ENCODE measurements around the gene WDR93.

Gene WDR93

GRCh38 chr15:89690276-89691218, at the start of gene WDR93, which contains the start of gene PEX11A:
Gene WDR93 (plus strand): TSS chr15:89690811. CDS start chr15:89701747, 10,936 bp downstream.
Gene PEX11A (minus strand): TSS chr15:89690754. CDS start chr15:89690632, 122 bp downstream.
- DNase-seq = peak; percentile 36

- no peak for DNase-seq
These were observed 49.6 kb upstream of the WDR93 start for GRCh38 chr15:89641053-89641452.

- DNase-seq = no peak
These were observed 48.5 kb upstream of the WDR93 start for GRCh38 chr15:89642106-89642505.

- no peak for DNase-seq
These were observed 44.9 kb upstream of the WDR93 start for GRCh38 chr15:89645680-89646079.

- DNase-seq = no peak
These were observed 44.0 kb upstream of the WDR93 start for GRCh38 chr15:89646416-89647141.

- no peak for DNase-seq
These were observed 43.3 kb upstream of the WDR93 start for GRCh38 chr15:89647191-89647851.

GRCh38 chr15:89648106-89649012, 42.3 kb upstream of the WDR93 start:
- DNase-seq = no peak

- DNase-seq = no peak
These were observed 41.5 kb upstream of the WDR93 start for GRCh38 chr15:89649013-89649625.

GRCh38 chr15:89649716-89650115, 40.9 kb upstream of the WDR93 start:
- DNase-seq = no peak

GRCh38 chr15:89652131-89652530, 38.5 kb upstream of the WDR93 start:
- DNase-seq = no peak

- no peak for DNase-seq
These were observed 37.9 kb upstream of the WDR93 start for GRCh38 chr15:89652666-89653065.

GRCh38 chr15:89653578-89653977, 37.0 kb upstream of the WDR93 start:
- no peak for DNase-seq

- no peak for DNase-seq
These were observed 36.3 kb upstream of the WDR93 start for GRCh38 chr15:89654301-89654761.

- no peak for DNase-seq
These were observed 35.5 kb upstream of the WDR93 start, which contains the start of gene KIF7 for GRCh38 chr15:89654847-89655805. Gene KIF7 (minus strand): TSS chr15:89655467. CDS start chr15:89652930, 2,537 bp downstream.

- no peak for DNase-seq
These were observed 34.3 kb upstream of the WDR93 start for GRCh38 chr15:89656116-89656815.

- DNase-seq = no peak
These were observed 32.9 kb upstream of the WDR93 start for GRCh38 chr15:89657686-89658200.

- no peak for DNase-seq
These were observed 31.3 kb upstream of the WDR93 start for GRCh38 chr15:89659295-89659694.

GRCh38 chr15:89660556-89660955, 30.1 kb upstream of the WDR93 start:
- DNase-seq = no peak

- no peak for DNase-seq
These were observed 27.6 kb upstream of the WDR93 start for GRCh38 chr15:89662893-89663626.
